Common myeloid progenitor, CD34-positive (primary cell): ENCODE data around the gene SRD5A2.
"Not testable (repeated sequence)": the region's sequence is repeated elsewhere in the genome, so short reads cannot be mapped to it uniquely, and the experiment has no call there.

Experiments used
- CTCF ChIA-PET: fragments of 350-600 bp; sonication (Branson Sonifier 250); formaldehyde crosslinking; loops from one replicate; lab custom pipeline; 2021; ENCODE audit warnings: antibody characterized with exemption; lab: Charles Lee
- POLR2A ChIA-PET: fragments of 350-600 bp; sonication (Branson Sonifier 250); formaldehyde crosslinking; loops from one replicate; lab custom pipeline; 2021; ENCODE audit warnings: antibody characterized with exemption; lab: Charles Lee
- DNase-seq, 3 donors: peaks; one replicate each; pipeline versions ENCODE4 v3.0.0 to v3.0.0-alpha.2; 2013
- H3K27ac ChIP-seq, 2 experiments: 1 replicate in 1 of 2; 2 replicates in 1 of 2; pipeline ENCODE4 v1.7.0; 2013; ENCODE audit warnings: inconsistent platforms in 2 of 2, low read length in 2 of 2, mild to moderate bottlenecking in 2 of 2, low read depth in 1 of 2, moderate library complexity in 1 of 2; ENCODE audit not compliant: severe bottlenecking in 2 of 2, insufficient read depth in 1 of 2, poor library complexity in 1 of 2
- H3K27me3 ChIP-seq, 5 experiments: replicated peaks in 2 of 5; 1 replicate in 3 of 5; 2 replicates in 2 of 5; pipeline versions ENCODE4 v1.6.1 to v1.7.0; 2013; ENCODE audit warnings: low read length in 4 of 5, mild to moderate bottlenecking in 2 of 5, moderate library complexity in 2 of 5, inconsistent platforms in 1 of 5; ENCODE audit not compliant: insufficient read depth in 5 of 5, control insufficient read depth in 4 of 5
- H3K36me3 ChIP-seq, 4 experiments: 1 replicate in 2 of 4; 2 replicates in 2 of 4; pipeline versions ENCODE4 v1.6.1 to v1.7.0; 2013; ENCODE audit warnings: low read length in 3 of 4, control low read depth in 1 of 4, mild to moderate bottlenecking in 1 of 4; ENCODE audit not compliant: control insufficient read depth in 4 of 4, insufficient read depth in 4 of 4
- H3K4me1 ChIP-seq, 4 experiments: 1 replicate in 3 of 4; 2 replicates in 1 of 4; pipeline versions ENCODE4 v1.6.1 to v1.7.1; 2013; ENCODE audit warnings: low read length in 3 of 4, mild to moderate bottlenecking in 3 of 4, control low read depth in 1 of 4, inconsistent platforms in 1 of 4, moderate library complexity in 1 of 4; ENCODE audit not compliant: control insufficient read depth in 4 of 4, insufficient read depth in 4 of 4; ENCODE audit errors: control extremely low read depth in 1 of 4
- H3K4me3 ChIP-seq, 7 experiments: 1 replicate in 4 of 7; 2 replicates in 3 of 7; pipeline versions ENCODE4 v1.5.1 to v1.7.0; 2013; ENCODE audit warnings: mild to moderate bottlenecking in 7 of 7, low read length in 6 of 7, moderate library complexity in 6 of 7, inconsistent platforms in 2 of 7, low read depth in 2 of 7, control low read depth in 1 of 7; ENCODE audit not compliant: insufficient read depth in 4 of 7, control insufficient read depth in 1 of 7; ENCODE audit errors: extremely low read depth in 1 of 7
- H3K9me3 ChIP-seq, 5 experiments: 1 replicate in 4 of 5; 2 replicates in 1 of 5; pipeline versions ENCODE4 v1.6.1 to v1.7.1; 2013; ENCODE audit warnings: low read length in 4 of 5, mild to moderate bottlenecking in 2 of 5, inconsistent platforms in 1 of 5, low read depth in 1 of 5, moderate library complexity in 1 of 5; ENCODE audit not compliant: control insufficient read depth in 4 of 5, insufficient read depth in 2 of 5; ENCODE audit errors: control extremely low read depth in 1 of 5
- WGBS: methylation state at CpG from one replicate; pipeline ENCODE4 v1.1.5; 2013; ENCODE audit not compliant: insufficient coverage; 5-methylcytosine and 5-hydroxymethylcytosine counted together

The SRD5A2 gene

GRCh38 chr2:31504311-31504710, 76.4 kb downstream of the SRD5A2 start:
- peaks cover 0 to 3% (median 0%) of the 10 kb centered on the region in 5 experiments for H3K27me3 ChIP-seq
- POLR2A ChIA-PET, result no interaction called here
- 100% methylated on average over 1 of the region's 2 CpGs for WGBS
- no peak overlapping the region for H3K27ac ChIP-seq
- H3K4me3 ChIP-seq, result no peak overlapping the region
- no peaks in the 10 kb centered on the region for H3K36me3 ChIP-seq
- DNase-seq, result no peak
- no peaks in the 10 kb centered on the region for H3K9me3 ChIP-seq
- CTCF ChIA-PET, result no interaction called here
- no peaks in the 10 kb centered on the region for H3K4me1 ChIP-seq

GRCh38 chr2:31496451-31496874, 84.3 kb downstream of the SRD5A2 start:
- peak in 1 of 3 donors; percentile 45 for DNase-seq
- H3K27me3 ChIP-seq, H3K4me1 ChIP-seq, H3K36me3 ChIP-seq, CTCF ChIA-PET, H3K4me3 ChIP-seq, H3K9me3 ChIP-seq, POLR2A ChIA-PET, H3K27ac ChIP-seq: not testable (repeated sequence)
- WGBS, result 84% methylated on average over 21 of the region's 21 CpGs

- 87% methylated on average over 2 of the region's 3 CpGs for WGBS
- not testable (repeated sequence) for DNase-seq
Observed at GRCh38 chr2:31489339-31489738, 91.4 kb downstream of the SRD5A2 start.

GRCh38 chr2:31483246-31483645, 97.5 kb downstream of the SRD5A2 start:
- H3K4me3 ChIP-seq, result no peak overlapping the region
- no peaks in the 10 kb centered on the region for H3K4me1 ChIP-seq
- CTCF ChIA-PET, result no interaction called here
- H3K9me3 ChIP-seq, result no peaks in the 10 kb centered on the region
- WGBS, result no CpG with 5 or more reads among the region's 2 CpGs
- no peak overlapping the region for H3K27ac ChIP-seq
- POLR2A ChIA-PET, result no interaction called here
- peaks cover 0 to 3% (median 0%) of the 10 kb centered on the region in 5 experiments for H3K27me3 ChIP-seq
- no peaks in the 10 kb centered on the region for H3K36me3 ChIP-seq
- DNase-seq, result no peak

More at GRCh38 chr2:31489339-31489738, 91.4 kb downstream of the SRD5A2 start:
- H3K27me3 ChIP-seq, H3K36me3 ChIP-seq, H3K9me3 ChIP-seq, H3K4me3 ChIP-seq, H3K27ac ChIP-seq, POLR2A ChIA-PET, H3K4me1 ChIP-seq, CTCF ChIA-PET: not testable (repeated sequence)

- CTCF ChIA-PET, result no interaction called here
- 64% methylated on average over 2 of the region's 2 CpGs for WGBS
- no peak for DNase-seq
- Histone ChIP-seq H3K27me3 (peaks cover 0 to 4% (median 0%) of the 10 kb centered on the region in 5 experiments), H3K4me1 (no peaks in the 10 kb centered on the region), H3K27ac (no peak overlapping the region), H3K4me3 (no peak overlapping the region), H3K9me3 (peaks cover 0 to 4% (median 0%) of the 10 kb centered on the region in 5 experiments), H3K36me3 (no peaks in the 10 kb centered on the region)
- POLR2A ChIA-PET, result no interaction called here
Observed at GRCh38 chr2:31476511-31477180, 104.1 kb downstream of the SRD5A2 start.

GRCh38 chr2:31475692-31476091, 105.0 kb downstream of the SRD5A2 start:
- CTCF ChIA-PET, result no interaction called here
- H3K36me3 ChIP-seq, result no peaks in the 10 kb centered on the region
- DNase-seq, result no peak
- WGBS, result no CpG with 5 or more reads among the region's 1 CpG
- no peaks in the 10 kb centered on the region for H3K4me1 ChIP-seq
- H3K9me3 ChIP-seq, result peaks cover 0 to 5% (median 0%) of the 10 kb centered on the region in 5 experiments
- H3K4me3 ChIP-seq, result no peak overlapping the region
- no peak overlapping the region for H3K27ac ChIP-seq
- H3K27me3 ChIP-seq, result peaks cover 0 to 4% (median 0%) of the 10 kb centered on the region in 5 experiments
- POLR2A ChIA-PET, result no interaction called here

- no peak for DNase-seq
- WGBS, result 86% methylated on average over 1 of the region's 1 CpG
- no peak overlapping the region for H3K4me3 ChIP-seq
- peaks cover 0 to 5% (median 0%) of the 10 kb centered on the region in 5 experiments for H3K9me3 ChIP-seq
- peaks cover 0 to 4% (median 0%) of the 10 kb centered on the region in 5 experiments for H3K27me3 ChIP-seq
- H3K27ac ChIP-seq, result no peak overlapping the region
- ChIA-PET POLR2A (no interaction called here), CTCF (no interaction called here)
- H3K4me1 ChIP-seq, result no peaks in the 10 kb centered on the region
- no peaks in the 10 kb centered on the region for H3K36me3 ChIP-seq
Observed at GRCh38 chr2:31474296-31474695, 106.4 kb downstream of the SRD5A2 start.
